OCI-LY1 (cell line): ENCODE measurements around the gene PRPF6.

Experiments
- EZH2 ChIP-seq: fragments of 200-600 bp; sonication (generic), shearing (Covaris generic); IDR thresholded peaks from 2 replicates; pipeline ENCODE4 v1.8.0; 2017; ENCODE audit warnings: borderline replicate concordance, mixed run types, mild to moderate bottlenecking, antibody characterized with exemption, low read length, moderate library complexity, mixed read lengths
- TF ChIP-seq, protein P1 (sequence below): fragments of 200-600 bp; sonication (generic), shearing (Covaris generic); IDR thresholded peaks from 2 replicates; pipeline ENCODE4 v1.5.1; 2017; ENCODE audit warnings: mild to moderate bottlenecking, antibody characterized with exemption, low read length, moderate library complexity, mixed read lengths

DNA sequence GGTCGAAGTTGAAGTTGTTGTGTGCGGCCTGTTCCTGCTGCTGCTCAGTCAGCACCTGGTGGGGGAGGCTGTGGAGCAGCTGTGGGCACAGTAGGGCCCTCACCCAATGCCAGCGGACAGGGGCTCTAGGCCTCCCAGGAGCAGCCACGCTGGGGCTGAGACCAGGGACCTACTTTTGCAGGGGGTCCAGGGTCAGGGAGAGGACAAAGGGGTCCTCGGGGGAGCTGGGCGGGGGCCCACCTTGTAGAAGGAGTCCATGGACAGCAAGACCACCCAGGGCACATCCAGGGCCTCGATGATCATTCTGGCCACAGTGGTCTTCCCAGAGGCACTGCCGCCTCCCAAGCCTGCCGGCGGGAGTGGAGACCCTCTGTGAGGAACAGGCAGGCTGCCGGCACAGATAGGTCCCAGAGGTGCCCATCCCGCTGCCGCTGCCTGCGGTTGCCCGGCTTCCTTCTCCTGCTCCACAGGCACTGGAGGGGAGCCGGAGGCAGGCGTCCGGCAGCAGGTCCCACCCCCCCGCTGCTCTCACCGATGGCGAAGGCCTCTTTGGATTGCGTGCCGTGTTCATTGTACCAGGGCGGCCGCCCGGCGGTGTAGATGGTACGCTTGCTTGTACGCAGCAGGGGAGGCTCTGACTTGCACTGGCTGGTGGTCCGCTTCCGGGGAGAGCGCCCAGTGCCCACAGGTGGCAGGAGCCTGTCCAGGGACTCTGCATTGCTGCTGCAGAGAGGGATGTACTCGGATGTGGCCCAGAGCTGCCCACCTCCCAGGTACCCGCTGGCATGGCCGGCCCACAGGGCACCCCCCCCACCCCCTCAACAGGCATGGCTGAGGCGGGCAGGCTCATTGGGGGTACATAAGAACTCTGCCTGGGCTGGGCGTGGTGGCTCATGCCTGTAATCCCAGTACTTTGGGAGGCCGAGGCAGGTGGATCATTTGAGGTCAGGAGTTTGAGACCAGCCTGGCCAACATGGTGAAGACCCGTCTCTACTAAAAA lies 34.7 kb upstream of the PRPF6 start:
- TF ChIP-seq EZH2 = no peak
- TF ChIP-seq, protein P1, sequence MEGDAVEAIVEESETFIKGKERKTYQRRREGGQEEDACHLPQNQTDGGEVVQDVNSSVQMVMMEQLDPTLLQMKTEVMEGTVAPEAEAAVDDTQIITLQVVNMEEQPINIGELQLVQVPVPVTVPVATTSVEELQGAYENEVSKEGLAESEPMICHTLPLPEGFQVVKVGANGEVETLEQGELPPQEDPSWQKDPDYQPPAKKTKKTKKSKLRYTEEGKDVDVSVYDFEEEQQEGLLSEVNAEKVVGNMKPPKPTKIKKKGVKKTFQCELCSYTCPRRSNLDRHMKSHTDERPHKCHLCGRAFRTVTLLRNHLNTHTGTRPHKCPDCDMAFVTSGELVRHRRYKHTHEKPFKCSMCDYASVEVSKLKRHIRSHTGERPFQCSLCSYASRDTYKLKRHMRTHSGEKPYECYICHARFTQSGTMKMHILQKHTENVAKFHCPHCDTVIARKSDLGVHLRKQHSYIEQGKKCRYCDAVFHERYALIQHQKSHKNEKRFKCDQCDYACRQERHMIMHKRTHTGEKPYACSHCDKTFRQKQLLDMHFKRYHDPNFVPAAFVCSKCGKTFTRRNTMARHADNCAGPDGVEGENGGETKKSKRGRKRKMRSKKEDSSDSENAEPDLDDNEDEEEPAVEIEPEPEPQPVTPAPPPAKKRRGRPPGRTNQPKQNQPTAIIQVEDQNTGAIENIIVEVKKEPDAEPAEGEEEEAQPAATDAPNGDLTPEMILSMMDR = no peak
